GM23338 (cell line): ENCODE data around the gene POLA1. TPM values are rescaled to one million over a fixed set of nuclear protein-coding genes. Genes with fewer than 3 reads are reported as not detected.
A peak's percentile ranks its signal among the peaks of the same experiment; 100 is the strongest.

ENCODE experiments used
- ATAC-seq: fragments of 200-7000 bp; cut with Tn5 transposase; 3 replicates; pipeline ENCODE4 v1.9.1; 2020
- DNase-seq: peaks from one replicate; pipeline ENCODE4 v3.0.0-alpha.2; 2015; ENCODE audit warnings: low spot score
- H2AFZ ChIP-seq: fragments of 200-600 bp; sonication (generic); 2 replicates; pipeline ENCODE4 v1.8.0; 2016; ENCODE audit warnings: antibody characterized with exemption, mild to moderate bottlenecking, moderate library complexity
- H3F3A ChIP-seq: fragments of 200-600 bp; sonication (generic); replicated peaks from 2 replicates; pipeline ENCODE4 v1.8.0; 2017; ENCODE audit warnings: antibody characterized with exemption, mixed run types, low read depth
- H3K27ac ChIP-seq: fragments of 200-600 bp; sonication (generic); 2 replicates; pipeline ENCODE4 v1.6.1; 2016; ENCODE audit warnings: low read depth
- H3K27me3 ChIP-seq: fragments of 200-600 bp; sonication (generic); 2 replicates; pipeline ENCODE4 v1.8.0; 2016; ENCODE audit warnings: mild to moderate bottlenecking, mixed run types, moderate library complexity; ENCODE audit not compliant: insufficient read depth
- H3K36me3 ChIP-seq: fragments of 200-600 bp; sonication (generic); 2 replicates; pipeline ENCODE4 v1.8.0; 2016; ENCODE audit warnings: mild to moderate bottlenecking; ENCODE audit not compliant: insufficient read depth
- H3K4me1 ChIP-seq: fragments of 200-600 bp; sonication (generic); 2 replicates; pipeline ENCODE4 v1.8.0; 2016; ENCODE audit warnings: mild to moderate bottlenecking, moderate library complexity; ENCODE audit not compliant: insufficient read depth
- H3K4me2 ChIP-seq: fragments of 200-600 bp; sonication (generic); 2 replicates; pipeline ENCODE4 v1.7.1; 2017; ENCODE audit warnings: mixed run types
- H3K4me3 ChIP-seq: fragments of 200-600 bp; sonication (generic); 2 replicates; pipeline ENCODE4 v1.6.1; 2016; ENCODE audit warnings: mixed run types
- H3K79me2 ChIP-seq: fragments of 200-600 bp; sonication (generic); replicated peaks from 2 replicates; pipeline ENCODE4 v1.8.0; 2017; ENCODE audit warnings: mild to moderate bottlenecking; ENCODE audit not compliant: insufficient read depth
- H3K9me2 ChIP-seq: fragments of 200-600 bp; sonication (generic); 2 replicates; pipeline ENCODE4 v1.8.0; 2017; ENCODE audit not compliant: insufficient read depth
- H4K20me1 ChIP-seq: fragments of 200-600 bp; sonication (generic); replicated peaks from 2 replicates; pipeline ENCODE4 v1.8.0; 2017; ENCODE audit warnings: mild to moderate bottlenecking; ENCODE audit not compliant: insufficient read depth
- H3K27ac Mint-ChIP-seq: 2 replicates; pipeline ENCODE4 v1.8.0; 2020; ENCODE audit warnings: inconsistent platforms, mild to moderate bottlenecking, moderate library complexity, mixed read lengths
- H3K27me3 Mint-ChIP-seq: 3 replicates; pipeline ENCODE4 v1.8.0; 2022; ENCODE audit warnings: low read depth, mild to moderate bottlenecking, moderate library complexity, mixed read lengths, inconsistent platforms; ENCODE audit not compliant: insufficient read depth, poor library complexity
- H3K36me3 Mint-ChIP-seq: 3 replicates; pipeline ENCODE4 v1.8.0; 2021; ENCODE audit warnings: low read depth, mild to moderate bottlenecking, inconsistent platforms, moderate library complexity, mixed read lengths
- H3K4me1 Mint-ChIP-seq: 3 replicates; pipeline ENCODE4 v1.8.0; 2020; ENCODE audit warnings: mild to moderate bottlenecking, inconsistent platforms, mixed read lengths
- H3K4me3 Mint-ChIP-seq: 3 replicates; pipeline ENCODE4 v1.8.0; 2021; ENCODE audit warnings: moderate library complexity, mild to moderate bottlenecking, inconsistent platforms, mixed read lengths
- H3K9me3 Mint-ChIP-seq: 3 replicates; pipeline ENCODE4 v1.8.0; 2020; ENCODE audit warnings: moderate library complexity, mild to moderate bottlenecking, inconsistent platforms, mixed read lengths
- CREB1 ChIP-seq: fragments of 250-450 bp; sonication (Bioruptor Pico); IDR thresholded peaks from 2 replicates; pipeline ENCODE4 v1.5.0; 2020; ENCODE audit warnings: low read depth, mild to moderate bottlenecking, moderate library complexity
- ETS1 ChIP-seq: IDR thresholded peaks from 2 replicates; pipeline ENCODE4 v1.6.1; 2016; ENCODE audit warnings: antibody characterized with exemption
- EZH2 ChIP-seq: fragments of 200-600 bp; sonication (generic); IDR thresholded peaks from one replicate; pipeline ENCODE4 v1.8.0; 2017; ENCODE audit warnings: antibody characterized with exemption, mild to moderate bottlenecking, low read depth; ENCODE audit not compliant: unreplicated experiment
- EZH2phosphoT487 ChIP-seq: fragments of 200-600 bp; sonication (generic); IDR thresholded peaks from one replicate; pipeline ENCODE4 v1.8.1; 2018; ENCODE audit warnings: antibody characterized with exemption; ENCODE audit not compliant: unreplicated experiment
- JUNB ChIP-seq: IDR thresholded peaks from one replicate; pipeline ENCODE4 v1.6.1; 2016; ENCODE audit warnings: antibody characterized with exemption; ENCODE audit not compliant: unreplicated experiment
- NANOG ChIP-seq: IDR thresholded peaks from 2 replicates; pipeline ENCODE4 v1.6.1; 2016; ENCODE audit warnings: antibody characterized with exemption, borderline replicate concordance
- POLR2AphosphoS5 ChIP-seq: IDR thresholded peaks from 2 replicates; pipeline ENCODE4 v1.6.1; 2016; ENCODE audit warnings: antibody characterized with exemption, low read depth
- REST ChIP-seq: IDR thresholded peaks from one replicate; pipeline ENCODE4 v1.6.1; 2018; ENCODE audit warnings: antibody characterized with exemption; ENCODE audit not compliant: unreplicated experiment
- STAT1 ChIP-seq: IDR thresholded peaks from one replicate; pipeline ENCODE4 v1.6.1; 2016; ENCODE audit warnings: antibody characterized with exemption; ENCODE audit not compliant: unreplicated experiment
- long read RNA-seq: library from polyadenylated mRNA; unstranded; transcript quantifications from one replicate; pipeline ENCODE4 v2.0.0, GENCODE V29; 2020; ENCODE audit not compliant: unreplicated experiment
- polyA plus RNA-seq: library from polyadenylated mRNA; unstranded; fragments of >200 nt; fragmentation: Nextera tagmentation; extraction: Ambion mirVana; gene quantifications from 2 replicates; pipeline ENCODE4 v1.2.1, GENCODE V29; 2016
- total RNA-seq: library from RNA; depleted of rRNA; stranded (reverse); fragments of >200 nt; shearing (Covaris generic); gene quantifications from 2 replicates; pipeline ENCODE4 v1.2.3, GENCODE V29; 2014; rRNA removed
- TF ChIP-seq, protein P1 (sequence below), 2 experiments: fragments of 200-600 bp in 1 of 2; sonication (generic) in 1 of 2; conservative IDR thresholded peaks; 2 replicates each; pipeline versions ENCODE4 v1.5.1 to v1.6.1; 2016 to 2017; ENCODE audit warnings: antibody characterized with exemption in 2 of 2, low read depth in 2 of 2, mild to moderate bottlenecking in 2 of 2, moderate library complexity in 1 of 2

POLA1 gene
- total RNA-seq (32.0 and 36.6 TPM in 2 replicates), polyA plus RNA-seq (10.0 and 12.6 TPM in 2 replicates)
- long read RNA-seq, partial matches to known transcripts, result 5 of 5 reads
- long read RNA-seq, other reads (novel, unspliced or antisense), result 0 of 5 reads

- Mint-ChIP-seq H3K4me3 (peak within 1 kb of the TSS; percentile 89), H3K4me1 (peaks cover 18% of the 10 kb centered on the region), H3K27me3 (peaks cover 3% of the 10 kb centered on the region), H3K36me3 (no peaks in the 10 kb centered on the region; the same call in 2 of the 3 replicates), H3K9me3 (no peaks in the 10 kb centered on the region), H3K27ac (peak within 1 kb of the TSS; percentile 96)
- Histone ChIP-seq H3K36me3 (no peaks in the 10 kb centered on the region), H3K79me2 (peaks cover 47% of the 10 kb centered on the region), H3F3A (no peaks in the 10 kb centered on the region), H2AFZ (peak within 1 kb of the TSS; percentile 81; the same call in 1 of the 2 replicates), H3K27me3 (no peaks in the 10 kb centered on the region), H3K9me2 (no peaks in the 10 kb centered on the region), H3K4me3 (peak within 1 kb of the TSS; percentile 83), H4K20me1 (0 out of 2 replicates have a peak, but pooled peaks cover 4% of the 10 kb centered on the region), H3K4me1 (peaks cover 4% of the 10 kb centered on the region; the same call in 1 of the 2 replicates), H3K4me2 (peak within 1 kb of the TSS; percentile 88), H3K27ac (peak within 1 kb of the TSS; percentile 56; the same call in 1 of the 2 replicates)
- TF ChIP-seq NANOG (no peak), EZH2phosphoT487 (no peak), EZH2 (no peak), POLR2AphosphoS5 (peak; percentile 68), JUNB (no peak), ETS1 (peak; percentile 45; the same call in 1 of the 2 replicates), CREB1 (peak; percentile 97), REST (no peak), STAT1 (no peak)
- TF ChIP-seq, protein P1, sequence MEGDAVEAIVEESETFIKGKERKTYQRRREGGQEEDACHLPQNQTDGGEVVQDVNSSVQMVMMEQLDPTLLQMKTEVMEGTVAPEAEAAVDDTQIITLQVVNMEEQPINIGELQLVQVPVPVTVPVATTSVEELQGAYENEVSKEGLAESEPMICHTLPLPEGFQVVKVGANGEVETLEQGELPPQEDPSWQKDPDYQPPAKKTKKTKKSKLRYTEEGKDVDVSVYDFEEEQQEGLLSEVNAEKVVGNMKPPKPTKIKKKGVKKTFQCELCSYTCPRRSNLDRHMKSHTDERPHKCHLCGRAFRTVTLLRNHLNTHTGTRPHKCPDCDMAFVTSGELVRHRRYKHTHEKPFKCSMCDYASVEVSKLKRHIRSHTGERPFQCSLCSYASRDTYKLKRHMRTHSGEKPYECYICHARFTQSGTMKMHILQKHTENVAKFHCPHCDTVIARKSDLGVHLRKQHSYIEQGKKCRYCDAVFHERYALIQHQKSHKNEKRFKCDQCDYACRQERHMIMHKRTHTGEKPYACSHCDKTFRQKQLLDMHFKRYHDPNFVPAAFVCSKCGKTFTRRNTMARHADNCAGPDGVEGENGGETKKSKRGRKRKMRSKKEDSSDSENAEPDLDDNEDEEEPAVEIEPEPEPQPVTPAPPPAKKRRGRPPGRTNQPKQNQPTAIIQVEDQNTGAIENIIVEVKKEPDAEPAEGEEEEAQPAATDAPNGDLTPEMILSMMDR (conservative IDR thresholded peaks at IDR 0.05; ENCODE audit: low read depth in 2 of 2), result 0 out of 4 replicates have a peak, but pooled peaks of 1 of the 2 experiments have one; percentile 7
- DNase-seq (peak; percentile 94), ATAC-seq (peak; percentile 95)
Observed at GRCh38 chrX:24693453-24694202, at the start of gene POLA1. Gene POLA1, plus strand, starts transcription at chrX:24693918. Its CDS starts 44 bp downstream, at chrX:24693962.
